ENCODE results near the gene CCDC183. TPM values are rescaled to one million over a fixed set of nuclear protein-coding genes. Genes with fewer than 3 reads are reported as not detected.
A peak's percentile ranks its signal among the peaks of the same experiment; 100 is the strongest.

Gene CCDC183
- total RNA-seq (2.3 TPM), polyA plus RNA-seq (under 1 TPM in 3 of 4 donors, not detected in 1; 0.16 to 0.72 (median 0.58) TPM)

DNA sequence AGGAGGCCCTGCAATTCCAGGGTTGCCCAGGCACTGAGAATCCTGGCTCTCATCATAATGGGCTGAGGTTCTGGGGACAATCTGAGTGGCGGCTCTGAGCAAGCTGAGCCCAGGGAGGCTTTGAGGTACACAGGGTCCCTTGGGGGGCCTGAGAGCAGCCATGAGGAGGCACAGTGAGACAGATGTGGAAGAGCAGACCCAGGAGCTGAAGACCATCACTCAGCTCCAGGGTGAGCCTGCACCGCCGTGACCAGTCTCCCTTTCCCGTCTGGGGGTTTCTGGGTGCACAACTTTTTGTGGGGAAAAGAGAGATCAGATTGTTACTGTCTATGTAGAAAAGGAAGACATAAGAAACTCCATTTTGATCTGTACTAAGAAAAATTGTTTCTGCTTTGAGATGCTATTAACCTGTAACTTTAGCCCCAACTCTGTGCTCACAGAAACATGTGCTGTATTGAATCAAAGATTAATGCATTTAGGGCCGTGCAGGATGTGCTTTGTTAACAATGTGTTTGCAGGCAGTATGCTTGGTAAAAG, at the start of gene CCDC183:
Gene CCDC183 (plus strand): TSS at position 101 of the 537 bp plus-strand sequence. CDS start 60 bp downstream, at position 161.
- DNase-seq (no peak), ATAC-seq (ENCODE audit: low read depth in 2 of 2) (no peak)
- H3K4me3 Mint-ChIP-seq = peak within 1 kb of the TSS; percentile 13 to 61 (median 26)
- peak within 1 kb of the TSS in 1 of 3 donors; percentile 29 for H3K27ac Mint-ChIP-seq
- H3K27ac ChIP-seq (ENCODE audit: insufficient read depth, low read length, poor library complexity, severe bottlenecking) = no peak within 1 kb of the TSS
- H3K9me3 Mint-ChIP-seq = no peaks in the 10 kb centered on the region
- H3K4me1 Mint-ChIP-seq = peaks cover 0 to 50% (median 9%) of the 10 kb centered on the region in 4 donors
- H3K9me3 ChIP-seq (ENCODE audit: control insufficient read depth in 2 of 2, low read length in 2 of 2) = no peaks in the 10 kb centered on the region
- H3K4me3 ChIP-seq (ENCODE audit: low read depth, low read length) = no peak within 1 kb of the TSS
- peaks cover 3% of the 10 kb centered on the region for H3K36me3 ChIP-seq (ENCODE audit: control insufficient read depth, insufficient read depth, low read length)
- peaks cover 25% of the 10 kb centered on the region for H3K27me3 Mint-ChIP-seq
- no peaks in the 10 kb centered on the region for H3K27me3 ChIP-seq (ENCODE audit: control insufficient read depth, insufficient read depth, low read length)
- H3K4me1 ChIP-seq (ENCODE audit: control insufficient read depth, insufficient read depth, low read length, poor library complexity, severe bottlenecking) = peaks cover 41% of the 10 kb centered on the region
- no peaks in the 10 kb centered on the region for H3K36me3 Mint-ChIP-seq

DNA sequence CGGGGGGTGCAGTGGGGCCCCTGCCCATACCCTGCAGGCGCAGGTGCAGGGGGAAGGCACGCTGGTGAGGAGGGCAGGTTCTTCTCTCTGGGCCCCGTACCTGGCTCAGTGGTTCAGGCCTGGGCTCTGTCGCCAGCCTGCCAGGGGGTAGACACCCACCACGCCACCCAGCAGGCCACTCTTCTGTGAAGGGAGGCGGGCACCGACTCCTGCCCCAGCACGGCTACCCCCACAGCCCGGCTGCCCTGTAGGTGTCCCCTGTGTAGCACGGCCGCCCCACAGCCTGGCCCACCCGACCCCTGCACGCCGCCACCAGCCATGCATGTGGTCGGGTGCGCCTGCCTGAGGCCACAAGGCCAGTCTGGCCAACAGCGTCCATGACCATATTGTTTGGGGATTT, 49.5 kb upstream of the CCDC183 start:
- H3K27ac ChIP-seq (ENCODE audit: insufficient read depth, low read length, poor library complexity, severe bottlenecking) = no peak overlapping the region
- Mint-ChIP-seq H3K4me1 (peaks cover 0 to 6% (median 0%) of the 10 kb centered on the region in 4 donors), H3K36me3 (no peaks in the 10 kb centered on the region), H3K4me3 (no peak overlapping the region), H3K9me3 (peaks cover 0 to 10% (median under 1%) of the 10 kb centered on the region in 7 donors), H3K27me3 (peaks cover 4% of the 10 kb centered on the region), H3K27ac (no peak overlapping the region)
- DNase-seq (no peak), ATAC-seq (ENCODE audit: low read depth in 2 of 2) (no peak)
- peaks cover 11% of the 10 kb centered on the region for H3K4me1 ChIP-seq (ENCODE audit: control insufficient read depth, insufficient read depth, low read length, poor library complexity, severe bottlenecking)
- no peak overlapping the region for H3K4me3 ChIP-seq (ENCODE audit: low read depth, low read length)
- peaks cover 6 to 7% of the 10 kb centered on the region in 2 experiments for H3K9me3 ChIP-seq (ENCODE audit: control insufficient read depth in 2 of 2, low read length in 2 of 2)
- H3K27me3 ChIP-seq (ENCODE audit: control insufficient read depth, insufficient read depth, low read length) = no peaks in the 10 kb centered on the region
- no peaks in the 10 kb centered on the region for H3K36me3 ChIP-seq (ENCODE audit: control insufficient read depth, insufficient read depth, low read length)

DNA sequence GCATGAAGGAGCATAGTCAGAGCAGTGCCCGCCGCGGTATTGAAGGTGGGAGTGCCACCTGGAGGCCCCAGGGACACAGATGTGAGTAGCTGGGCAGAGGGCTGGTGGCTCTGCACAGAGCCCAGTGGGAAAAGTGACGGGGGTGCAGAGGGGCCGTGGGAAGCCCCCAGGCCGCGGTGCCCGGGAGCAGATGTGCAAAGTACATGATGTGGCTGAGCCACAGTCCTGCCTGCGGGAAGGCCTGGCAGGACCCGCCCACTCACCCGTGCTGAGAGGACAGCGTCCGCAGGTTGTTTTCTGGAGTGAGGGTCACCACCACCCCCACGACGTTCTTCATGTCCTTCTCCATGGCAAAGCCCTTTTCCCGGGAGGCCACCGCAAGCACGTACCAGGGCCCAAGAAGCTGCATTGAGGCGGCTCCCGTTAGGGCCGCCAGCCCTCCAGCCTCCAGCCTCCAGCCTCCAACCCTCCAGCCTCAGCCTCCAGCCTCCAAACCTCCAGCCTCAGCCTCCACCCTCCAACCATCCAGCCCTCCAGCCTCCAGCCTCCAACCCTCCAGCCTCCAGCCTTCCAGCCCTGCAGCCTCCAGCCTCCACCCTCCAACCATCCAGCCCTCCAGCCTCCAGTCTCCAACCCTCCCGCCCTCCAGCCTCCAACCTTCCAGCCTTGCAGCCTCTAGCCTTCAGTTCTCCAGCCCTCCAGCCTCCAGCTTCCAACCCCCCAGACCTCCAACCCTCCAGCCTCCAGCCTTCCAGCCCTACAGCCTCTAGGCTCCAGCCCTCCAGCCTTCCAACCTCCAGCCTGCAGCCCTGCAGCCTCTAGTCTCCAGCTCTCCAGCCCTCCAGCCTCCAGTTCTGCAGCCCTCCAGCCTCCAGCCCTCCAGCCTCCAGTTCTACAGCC, 48.7 kb upstream of the CCDC183 start:
- DNase-seq = no peak
- peaks cover 0 to under 1% (median 0%) of the 10 kb centered on the region in 4 donors for H3K4me1 Mint-ChIP-seq
- ATAC-seq (ENCODE audit: low read depth in 2 of 2) = no peak

DNA sequence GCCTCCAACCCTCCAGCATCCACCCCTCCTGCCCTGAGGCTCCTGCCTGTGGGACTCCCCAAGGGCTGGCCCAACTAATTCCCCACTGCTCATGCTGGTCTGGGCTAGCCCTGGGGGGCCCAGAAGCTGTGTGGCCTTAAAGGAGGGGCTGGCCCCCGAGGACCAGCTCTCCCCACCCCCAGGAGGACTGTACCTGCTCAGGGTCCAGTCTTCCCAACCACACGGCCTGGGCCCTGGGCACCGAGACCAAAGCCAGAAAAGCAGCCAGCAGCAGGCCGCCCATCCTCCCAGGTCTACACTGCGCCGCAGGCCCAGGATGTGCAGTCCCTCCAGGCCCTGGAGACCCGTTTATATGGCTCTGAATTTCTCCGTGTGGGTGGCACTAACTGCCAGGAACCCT, 47.9 kb upstream of the CCDC183 start, which contains the start of gene LCN6:
Gene LCN6 (minus strand): TSS at position 325 of the 400 bp plus-strand sequence. CDS start 42 bp downstream, at position 283.
- Mint-ChIP-seq H3K9me3 (peaks cover 1 to 20% (median 7%) of the 10 kb centered on the region in 7 donors), H3K4me3 (no peak within 1 kb of the TSS), H3K4me1 (no peaks in the 10 kb centered on the region), H3K27me3 (peaks cover 15% of the 10 kb centered on the region), H3K27ac (no peak within 1 kb of the TSS), H3K36me3 (no peaks in the 10 kb centered on the region)
- H3K27ac ChIP-seq (ENCODE audit: insufficient read depth, low read length, poor library complexity, severe bottlenecking) = no peak within 1 kb of the TSS
- peaks cover 10 to 21% of the 10 kb centered on the region in 2 experiments for H3K9me3 ChIP-seq (ENCODE audit: control insufficient read depth in 2 of 2, low read length in 2 of 2)
- DNase-seq (no peak), ATAC-seq (ENCODE audit: low read depth in 2 of 2) (no peak)
- no peaks in the 10 kb centered on the region for H3K27me3 ChIP-seq (ENCODE audit: control insufficient read depth, insufficient read depth, low read length)
- H3K4me3 ChIP-seq (ENCODE audit: low read depth, low read length) = no peak within 1 kb of the TSS
- no peaks in the 10 kb centered on the region for H3K36me3 ChIP-seq (ENCODE audit: control insufficient read depth, insufficient read depth, low read length)
- H3K4me1 ChIP-seq (ENCODE audit: control insufficient read depth, insufficient read depth, low read length, poor library complexity, severe bottlenecking) = no peaks in the 10 kb centered on the region

More for the DNA sequence above, 48.7 kb upstream of the CCDC183 start:
- H3K4me3 Mint-ChIP-seq = no peak overlapping the region
- Histone ChIP-seq H3K4me1 (ENCODE audit: control insufficient read depth, insufficient read depth, low read length, poor library complexity, severe bottlenecking) (peaks cover 3% of the 10 kb centered on the region), H3K9me3 (ENCODE audit: control insufficient read depth in 2 of 2, low read length in 2 of 2) (peaks cover 9 to 14% of the 10 kb centered on the region in 2 experiments), H3K27ac (ENCODE audit: insufficient read depth, low read length, poor library complexity, severe bottlenecking) (no peak overlapping the region), H3K27me3 (ENCODE audit: control insufficient read depth, insufficient read depth, low read length) (no peaks in the 10 kb centered on the region), H3K4me3 (ENCODE audit: low read depth, low read length) (no peak overlapping the region), H3K36me3 (ENCODE audit: control insufficient read depth, insufficient read depth, low read length) (no peaks in the 10 kb centered on the region)
- H3K9me3 Mint-ChIP-seq = peaks cover 0 to 17% (median 5%) of the 10 kb centered on the region in 7 donors
- H3K27me3 Mint-ChIP-seq = peaks cover 9% of the 10 kb centered on the region
- no peak overlapping the region for H3K27ac Mint-ChIP-seq
- H3K36me3 Mint-ChIP-seq = no peaks in the 10 kb centered on the region

DNA sequence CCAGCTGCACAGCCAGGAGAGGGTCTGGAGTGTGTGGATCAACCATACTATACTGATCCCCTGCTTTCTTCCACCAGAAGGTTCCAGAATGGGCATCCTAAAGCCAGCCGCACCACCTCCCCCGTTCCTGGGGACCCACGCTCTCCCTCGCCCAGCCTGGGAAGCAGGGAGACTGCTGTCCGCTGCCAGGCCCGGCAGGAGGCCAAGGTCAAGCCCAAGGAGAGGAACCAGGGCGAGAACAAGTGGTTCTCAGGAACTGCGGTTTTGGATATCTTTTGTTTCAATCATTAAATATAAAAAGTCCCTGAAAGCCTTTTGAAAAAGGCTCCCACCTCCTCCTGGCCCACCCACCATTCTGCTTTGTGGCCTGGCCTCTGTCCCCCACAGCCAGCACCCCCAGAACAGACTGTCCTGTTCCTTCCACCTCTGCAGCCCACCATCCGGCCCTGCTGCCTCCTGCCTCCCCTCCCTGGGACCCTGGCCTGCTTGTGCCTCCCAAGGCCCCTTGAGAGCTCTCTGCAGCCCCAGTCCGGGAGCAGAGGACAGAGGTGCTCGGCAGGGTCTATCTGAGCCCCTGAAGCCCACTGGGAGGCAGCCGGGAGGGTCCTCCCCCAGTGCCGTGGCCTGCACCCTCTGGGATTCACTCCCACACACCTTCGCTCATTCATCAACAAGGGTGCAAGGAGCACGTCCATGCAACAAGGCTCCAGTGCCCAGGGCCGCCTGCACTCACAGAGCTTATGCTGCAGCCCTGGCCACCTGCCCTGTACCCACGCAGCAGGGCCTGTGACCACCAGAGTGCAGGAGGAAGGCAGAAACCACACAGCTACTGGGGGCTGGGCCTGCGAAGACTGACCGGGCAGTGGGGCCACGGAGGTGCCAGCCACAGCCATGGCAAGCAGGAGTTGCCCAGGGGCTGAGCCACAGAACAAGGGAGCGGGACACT, 47.2 kb upstream of the CCDC183 start:
- H3K27me3 Mint-ChIP-seq = peaks cover 15% of the 10 kb centered on the region
- peaks cover 1 to 20% (median 7%) of the 10 kb centered on the region in 7 donors for H3K9me3 Mint-ChIP-seq
- Histone ChIP-seq H3K4me3 (ENCODE audit: low read depth, low read length) (no peak overlapping the region), H3K4me1 (ENCODE audit: control insufficient read depth, insufficient read depth, low read length, poor library complexity, severe bottlenecking) (no peaks in the 10 kb centered on the region), H3K36me3 (ENCODE audit: control insufficient read depth, insufficient read depth, low read length) (no peaks in the 10 kb centered on the region), H3K27ac (ENCODE audit: insufficient read depth, low read length, poor library complexity, severe bottlenecking) (no peak overlapping the region), H3K9me3 (ENCODE audit: control insufficient read depth in 2 of 2, low read length in 2 of 2) (peaks cover 10 to 21% of the 10 kb centered on the region in 2 experiments), H3K27me3 (ENCODE audit: control insufficient read depth, insufficient read depth, low read length) (no peaks in the 10 kb centered on the region)
- no peaks in the 10 kb centered on the region for H3K4me1 Mint-ChIP-seq
- H3K27ac Mint-ChIP-seq = no peak overlapping the region
- DNase-seq (no peak), ATAC-seq (ENCODE audit: low read depth in 2 of 2) (no peak)
- H3K4me3 Mint-ChIP-seq = no peak overlapping the region
- no peaks in the 10 kb centered on the region for H3K36me3 Mint-ChIP-seq

DNA sequence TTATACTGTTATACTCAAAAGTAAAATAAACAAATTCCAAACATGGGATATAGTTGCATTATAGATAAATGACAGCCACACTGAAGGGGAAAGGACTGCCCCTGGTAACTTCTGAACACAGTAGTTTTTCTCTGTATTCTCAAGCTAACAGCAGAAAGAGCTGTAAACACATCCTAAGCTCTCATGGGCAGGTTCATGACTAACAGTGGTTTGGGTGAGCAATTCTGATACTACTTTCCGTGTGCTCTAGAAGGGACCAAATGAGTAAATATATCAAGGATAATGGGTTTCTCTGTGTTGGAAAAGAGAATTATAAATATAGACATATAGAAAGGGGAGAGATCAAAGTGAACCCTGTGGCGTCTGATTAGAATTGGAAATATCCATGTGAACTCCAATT, 45.6 kb upstream of the CCDC183 start:
- H3K27ac ChIP-seq (ENCODE audit: insufficient read depth, low read length, poor library complexity, severe bottlenecking) = no peak overlapping the region
- DNase-seq (peak in 1 of 3 donors; percentile 19), ATAC-seq (ENCODE audit: low read depth in 2 of 2) (peak in 1 of 2 donors; percentile 34)
- no peaks in the 10 kb centered on the region for H3K27me3 ChIP-seq (ENCODE audit: control insufficient read depth, insufficient read depth, low read length)
- peaks cover 1 to 20% (median 7%) of the 10 kb centered on the region in 7 donors for H3K9me3 Mint-ChIP-seq
- no peaks in the 10 kb centered on the region for H3K4me1 ChIP-seq (ENCODE audit: control insufficient read depth, insufficient read depth, low read length, poor library complexity, severe bottlenecking)
- peaks cover 15% of the 10 kb centered on the region for H3K27me3 Mint-ChIP-seq
- H3K9me3 ChIP-seq (ENCODE audit: control insufficient read depth in 2 of 2, low read length in 2 of 2) = peaks cover 10 to 21% of the 10 kb centered on the region in 2 experiments
- H3K4me3 Mint-ChIP-seq = no peak overlapping the region
- no peak overlapping the region for H3K27ac Mint-ChIP-seq
- H3K36me3 Mint-ChIP-seq = no peaks in the 10 kb centered on the region
- no peak overlapping the region for H3K4me3 ChIP-seq (ENCODE audit: low read depth, low read length)
- H3K4me1 Mint-ChIP-seq = no peaks in the 10 kb centered on the region
- no peaks in the 10 kb centered on the region for H3K36me3 ChIP-seq (ENCODE audit: control insufficient read depth, insufficient read depth, low read length)

DNA sequence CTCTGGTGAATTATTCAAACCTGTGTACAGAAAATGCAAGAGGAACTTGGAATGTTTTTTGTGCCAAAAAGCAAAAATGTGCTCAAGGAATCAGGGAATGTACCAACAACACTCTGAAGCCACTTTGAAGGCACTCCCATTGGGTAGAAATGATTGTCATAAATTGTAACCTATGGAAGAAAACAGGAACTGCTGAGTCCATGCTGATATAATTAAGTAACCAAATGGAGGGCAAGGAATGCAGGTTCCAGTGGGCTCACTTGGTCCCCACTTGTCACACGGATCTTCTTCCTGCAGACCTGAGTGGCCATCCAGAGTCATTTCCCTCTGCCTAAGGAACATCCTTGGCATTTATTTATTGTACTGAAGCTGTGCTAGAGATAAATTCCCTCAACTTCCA, 44.9 kb upstream of the CCDC183 start:
- DNase-seq (no peak), ATAC-seq (ENCODE audit: low read depth in 2 of 2) (no peak)
- H3K36me3 ChIP-seq (ENCODE audit: control insufficient read depth, insufficient read depth, low read length) = no peaks in the 10 kb centered on the region
- Mint-ChIP-seq H3K9me3 (peaks cover 2 to 22% (median 7%) of the 10 kb centered on the region in 7 donors), H3K36me3 (no peaks in the 10 kb centered on the region), H3K4me1 (no peaks in the 10 kb centered on the region), H3K27ac (no peak overlapping the region), H3K4me3 (no peak overlapping the region), H3K27me3 (peaks cover 15% of the 10 kb centered on the region)
- no peaks in the 10 kb centered on the region for H3K4me1 ChIP-seq (ENCODE audit: control insufficient read depth, insufficient read depth, low read length, poor library complexity, severe bottlenecking)
- no peak overlapping the region for H3K27ac ChIP-seq (ENCODE audit: insufficient read depth, low read length, poor library complexity, severe bottlenecking)
- no peaks in the 10 kb centered on the region for H3K27me3 ChIP-seq (ENCODE audit: control insufficient read depth, insufficient read depth, low read length)
- H3K4me3 ChIP-seq (ENCODE audit: low read depth, low read length) = no peak overlapping the region
- peaks cover 12 to 21% of the 10 kb centered on the region in 2 experiments for H3K9me3 ChIP-seq (ENCODE audit: control insufficient read depth in 2 of 2, low read length in 2 of 2)
